Endodermal cell (in vitro differentiated cells): Measurements from ENCODE around the gene CERS6. TPM values are rescaled to one million over a fixed set of nuclear protein-coding genes. Genes with fewer than 3 reads are reported as not detected.

Experiments
- DNase-seq: peaks from one replicate; pipeline ENCODE4 v3.0.0-alpha.2; 2017
- H3K27ac ChIP-seq: 2 replicates; pipeline ENCODE4 v1.5.1; 2013; ENCODE audit warnings: mild to moderate bottlenecking, low read depth, low read length, moderate library complexity
- H3K27me3 ChIP-seq: 2 replicates; pipeline ENCODE4 v1.6.1; 2013; ENCODE audit warnings: mild to moderate bottlenecking, low read length, moderate library complexity; ENCODE audit not compliant: insufficient read depth, control insufficient read depth, poor library complexity, severe bottlenecking
- H3K36me3 ChIP-seq: 2 replicates; pipeline ENCODE4 v1.7.0; 2013; ENCODE audit warnings: mild to moderate bottlenecking, low read length, moderate library complexity; ENCODE audit not compliant: control insufficient read depth, insufficient read depth
- H3K4me1 ChIP-seq: one replicate; pipeline ENCODE4 v1.7.0; 2013; ENCODE audit warnings: low read length; ENCODE audit not compliant: control insufficient read depth, insufficient read depth
- H3K4me3 ChIP-seq: 2 replicates; pipeline ENCODE4 v1.5.1; 2013; ENCODE audit warnings: mild to moderate bottlenecking, low read length, moderate library complexity
- H3K9ac ChIP-seq: 2 replicates; pipeline ENCODE4 v1.6.1; 2013; ENCODE audit warnings: mild to moderate bottlenecking, low read length, moderate library complexity; ENCODE audit not compliant: poor library complexity, severe bottlenecking; ENCODE audit errors: extremely low read depth
- H3K9me3 ChIP-seq: 2 replicates; pipeline ENCODE4 v1.6.1; 2013; ENCODE audit warnings: mild to moderate bottlenecking, low read length, moderate library complexity; ENCODE audit not compliant: control insufficient read depth
- H3K27ac Mint-ChIP-seq: 2 replicates; pipeline ENCODE4 v1.8.0; 2020; ENCODE audit warnings: mixed read lengths
- H3K27me3 Mint-ChIP-seq: 2 replicates; pipeline ENCODE4 v1.8.0; 2021; ENCODE audit warnings: mild to moderate bottlenecking, mixed read lengths; ENCODE audit not compliant: insufficient read depth
- H3K36me3 Mint-ChIP-seq: 2 replicates; pipeline ENCODE4 v1.8.0; 2020; ENCODE audit warnings: low read depth, mixed read lengths
- H3K4me1 Mint-ChIP-seq: 2 replicates; pipeline ENCODE4 v1.8.0; 2020; ENCODE audit warnings: mixed read lengths
- H3K4me3 Mint-ChIP-seq: 2 replicates; pipeline ENCODE4 v1.8.0; 2020; ENCODE audit warnings: mild to moderate bottlenecking, moderate library complexity, mixed read lengths
- H3K9me3 Mint-ChIP-seq: 2 replicates; pipeline ENCODE4 v1.8.0; 2020; ENCODE audit warnings: mild to moderate bottlenecking, mixed read lengths
- CTCF ChIP-seq: fragments of 200-600 bp; sonication (generic); conservative IDR thresholded peaks from 2 replicates; pipeline ENCODE4 v1.5.0; 2021; ENCODE audit warnings: antibody characterized with exemption, mild to moderate bottlenecking
- WGBS, 2 experiments: methylation state at CpG; one replicate each; pipeline versions ENCODE4 v1.1.5 to v1.1.7; 2013; ENCODE audit warnings: missing lambda C conversion rate in 2 of 2, mixed read lengths in 1 of 2; ENCODE audit not compliant: insufficient coverage in 1 of 2, insufficient read length in 1 of 2; 5-methylcytosine and 5-hydroxymethylcytosine counted together
- total RNA-seq, 2 donors: library from RNA; stranded (reverse); fragmentation: NEBNext Ultra II Directional in 1 of 2; extraction: Animal tissue kit (Norgen Biotek cat#: 25700) in 1 of 2; gene quantifications; 2 replicates in 1 of 2; 3 replicates in 1 of 2; pipeline ENCODE4 v1.2.1, GENCODE V29; 2021

The CERS6 gene
- total RNA-seq, 2 donors from 2014 or later = 41.3 to 52.0 TPM

- no peaks in the 10 kb centered on the region for H3K9me3 ChIP-seq
- no peaks in the 10 kb centered on the region for H3K27me3 ChIP-seq
- Mint-ChIP-seq H3K9me3 (no peaks in the 10 kb centered on the region), H3K27me3 (no peaks in the 10 kb centered on the region), H3K27ac (no peak overlapping the region), H3K4me3 (no peak overlapping the region), H3K4me1 (peaks cover 50% of the 10 kb centered on the region), H3K36me3 (no peaks in the 10 kb centered on the region)
- DNase-seq = no peak
- H3K9ac ChIP-seq = no peak overlapping the region
- 95 to 100% methylated on average over 1 to 2 of the region's 2 CpGs for WGBS, 2 experiments
- H3K4me3 ChIP-seq = no peak overlapping the region
- no peak overlapping the region for H3K27ac ChIP-seq
- no peaks in the 10 kb centered on the region for H3K36me3 ChIP-seq
- peaks cover 4% of the 10 kb centered on the region for H3K4me1 ChIP-seq
- TF ChIP-seq CTCF = peak; percentile 45
These were observed 5.9 kb downstream of the CERS6 start for GRCh38 chr2:168461942-168462331.

- H3K4me3 Mint-ChIP-seq = no peak overlapping the region
- no peak overlapping the region for H3K27ac Mint-ChIP-seq
- Histone ChIP-seq H3K27ac (no peak overlapping the region), H3K36me3 (no peaks in the 10 kb centered on the region), H3K4me3 (no peak overlapping the region), H3K4me1 (peaks cover 10% of the 10 kb centered on the region), H3K9ac (no peak overlapping the region), H3K9me3 (no peaks in the 10 kb centered on the region), H3K27me3 (no peaks in the 10 kb centered on the region)
- H3K4me1 Mint-ChIP-seq = peaks cover 57% of the 10 kb centered on the region
- 97 to 100% methylated on average over 1 to 2 of the region's 2 CpGs for WGBS, 2 experiments
- H3K27me3 Mint-ChIP-seq = no peaks in the 10 kb centered on the region
- H3K36me3 Mint-ChIP-seq = no peaks in the 10 kb centered on the region
- H3K9me3 Mint-ChIP-seq = no peaks in the 10 kb centered on the region
- no peak for TF ChIP-seq CTCF
- no peak for DNase-seq
These were observed 6.5 kb downstream of the CERS6 start for GRCh38 chr2:168462543-168463045.

- Mint-ChIP-seq H3K36me3 (no peaks in the 10 kb centered on the region), H3K4me3 (peak overlapping the region; percentile 23), H3K27ac (peak overlapping the region; percentile 9), H3K9me3 (no peaks in the 10 kb centered on the region), H3K4me1 (peaks cover 64% of the 10 kb centered on the region), H3K27me3 (no peaks in the 10 kb centered on the region)
- peaks cover 28% of the 10 kb centered on the region for H3K4me1 ChIP-seq
- no peaks in the 10 kb centered on the region for H3K36me3 ChIP-seq
- TF ChIP-seq CTCF = no peak
- no peaks in the 10 kb centered on the region for H3K9me3 ChIP-seq
- DNase-seq = no peak
- H3K9ac ChIP-seq = no peak overlapping the region
- no peak overlapping the region for H3K27ac ChIP-seq
- H3K4me3 ChIP-seq = peak overlapping the region; percentile 66
- H3K27me3 ChIP-seq = no peaks in the 10 kb centered on the region
These were observed 9.5 kb downstream of the CERS6 start for GRCh38 chr2:168465594-168465993.
